Measurements from ENCODE around the gene AUTS2. TPM values are rescaled to one million over a fixed set of nuclear protein-coding genes. Genes with fewer than 3 reads are reported as not detected.

The AUTS2 gene
- total RNA-seq, 1 experiment from 2014 or later = 2.5 TPM

DNA sequence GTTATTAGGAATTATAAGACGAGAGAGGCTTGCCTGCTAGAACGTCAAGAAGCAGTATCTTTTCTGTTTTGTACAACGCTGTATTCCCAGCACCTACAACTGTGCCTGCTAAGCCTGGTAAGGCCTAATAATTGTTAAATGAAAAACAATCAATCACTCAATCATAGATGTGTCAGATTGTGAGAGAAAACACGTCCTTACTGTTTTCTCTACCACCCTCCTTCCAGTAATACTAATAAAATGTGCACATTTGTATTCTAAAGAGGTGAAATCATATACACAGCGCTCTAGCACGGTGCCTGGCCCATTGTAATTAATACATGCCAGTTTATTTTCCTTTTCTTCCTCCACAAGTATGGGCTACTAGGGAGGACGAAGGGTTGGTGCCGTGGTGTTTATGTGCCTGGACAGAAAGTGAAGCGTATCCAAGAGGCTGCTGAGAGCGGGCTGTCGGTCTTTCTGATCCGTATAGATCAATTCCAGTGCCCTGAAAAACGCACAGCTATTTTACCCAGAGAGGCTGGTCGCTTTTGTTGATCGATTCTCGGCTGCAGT lies 1.5 kb upstream of the AUTS2 start:
- intact Hi-C loops (cut with micrococcal nuclease; ENCODE audit: unreplicated experiment) (no loop called here), in situ Hi-C loops (cut with HindIII; ENCODE audit: low pct_unique_long_range_greater_than_20kb, low sequenced_read_pairs) (no loop called here)
- Histone ChIP-seq H3K27ac (ENCODE audit: low read length) (no peak overlapping the region), H3K9me3 (ENCODE audit: control insufficient read depth, insufficient read depth, low read depth, low read length) (no peaks in the 10 kb centered on the region), H3K36me3 (ENCODE audit: control insufficient read depth, insufficient read depth, low read length) (no peaks in the 10 kb centered on the region), H3K27me3 (ENCODE audit: control insufficient read depth, insufficient read depth, low read length) (peaks cover 15% of the 10 kb centered on the region), H3K4me1 (ENCODE audit: control insufficient read depth, insufficient read depth, low read length) (peaks cover 5% of the 10 kb centered on the region; the same call in 1 of the 2 replicates), H3K4me3 (ENCODE audit: low read depth in 2 of 2, low read length in 2 of 2) (peak overlapping the region; percentile 57 to 63)
- ChIA-PET CTCF (no interaction called here), POLR2A (no interaction called here)
- TF ChIP-seq, protein P1, sequence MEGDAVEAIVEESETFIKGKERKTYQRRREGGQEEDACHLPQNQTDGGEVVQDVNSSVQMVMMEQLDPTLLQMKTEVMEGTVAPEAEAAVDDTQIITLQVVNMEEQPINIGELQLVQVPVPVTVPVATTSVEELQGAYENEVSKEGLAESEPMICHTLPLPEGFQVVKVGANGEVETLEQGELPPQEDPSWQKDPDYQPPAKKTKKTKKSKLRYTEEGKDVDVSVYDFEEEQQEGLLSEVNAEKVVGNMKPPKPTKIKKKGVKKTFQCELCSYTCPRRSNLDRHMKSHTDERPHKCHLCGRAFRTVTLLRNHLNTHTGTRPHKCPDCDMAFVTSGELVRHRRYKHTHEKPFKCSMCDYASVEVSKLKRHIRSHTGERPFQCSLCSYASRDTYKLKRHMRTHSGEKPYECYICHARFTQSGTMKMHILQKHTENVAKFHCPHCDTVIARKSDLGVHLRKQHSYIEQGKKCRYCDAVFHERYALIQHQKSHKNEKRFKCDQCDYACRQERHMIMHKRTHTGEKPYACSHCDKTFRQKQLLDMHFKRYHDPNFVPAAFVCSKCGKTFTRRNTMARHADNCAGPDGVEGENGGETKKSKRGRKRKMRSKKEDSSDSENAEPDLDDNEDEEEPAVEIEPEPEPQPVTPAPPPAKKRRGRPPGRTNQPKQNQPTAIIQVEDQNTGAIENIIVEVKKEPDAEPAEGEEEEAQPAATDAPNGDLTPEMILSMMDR (IDR thresholded peaks at IDR 0.05) = no peak
- TF ChIP-seq TCF7L2 (IDR thresholded peaks at IDR 0.05; ENCODE audit: low read depth, low read length) (no peak), POLR2AphosphoS5 (IDR thresholded peaks at IDR 0.05; ENCODE audit: low read depth, low read length) (no peak), SIN3A (IDR thresholded peaks at IDR 0.05; ENCODE audit: borderline replicate concordance, insufficient read depth, low read depth, low read length) (no peak)
- TF ChIP-seq, protein P2, sequence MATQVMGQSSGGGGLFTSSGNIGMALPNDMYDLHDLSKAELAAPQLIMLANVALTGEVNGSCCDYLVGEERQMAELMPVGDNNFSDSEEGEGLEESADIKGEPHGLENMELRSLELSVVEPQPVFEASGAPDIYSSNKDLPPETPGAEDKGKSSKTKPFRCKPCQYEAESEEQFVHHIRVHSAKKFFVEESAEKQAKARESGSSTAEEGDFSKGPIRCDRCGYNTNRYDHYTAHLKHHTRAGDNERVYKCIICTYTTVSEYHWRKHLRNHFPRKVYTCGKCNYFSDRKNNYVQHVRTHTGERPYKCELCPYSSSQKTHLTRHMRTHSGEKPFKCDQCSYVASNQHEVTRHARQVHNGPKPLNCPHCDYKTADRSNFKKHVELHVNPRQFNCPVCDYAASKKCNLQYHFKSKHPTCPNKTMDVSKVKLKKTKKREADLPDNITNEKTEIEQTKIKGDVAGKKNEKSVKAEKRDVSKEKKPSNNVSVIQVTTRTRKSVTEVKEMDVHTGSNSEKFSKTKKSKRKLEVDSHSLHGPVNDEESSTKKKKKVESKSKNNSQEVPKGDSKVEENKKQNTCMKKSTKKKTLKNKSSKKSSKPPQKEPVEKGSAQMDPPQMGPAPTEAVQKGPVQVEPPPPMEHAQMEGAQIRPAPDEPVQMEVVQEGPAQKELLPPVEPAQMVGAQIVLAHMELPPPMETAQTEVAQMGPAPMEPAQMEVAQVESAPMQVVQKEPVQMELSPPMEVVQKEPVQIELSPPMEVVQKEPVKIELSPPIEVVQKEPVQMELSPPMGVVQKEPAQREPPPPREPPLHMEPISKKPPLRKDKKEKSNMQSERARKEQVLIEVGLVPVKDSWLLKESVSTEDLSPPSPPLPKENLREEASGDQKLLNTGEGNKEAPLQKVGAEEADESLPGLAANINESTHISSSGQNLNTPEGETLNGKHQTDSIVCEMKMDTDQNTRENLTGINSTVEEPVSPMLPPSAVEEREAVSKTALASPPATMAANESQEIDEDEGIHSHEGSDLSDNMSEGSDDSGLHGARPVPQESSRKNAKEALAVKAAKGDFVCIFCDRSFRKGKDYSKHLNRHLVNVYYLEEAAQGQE (IDR thresholded peaks at IDR 0.05; ENCODE audit: insufficient read depth in 1 of 2, low read depth in 2 of 2, low read length in 1 of 2) = no peak
- no TSS peak for BruUV-seq (replicated peaks)
- ATAC-seq (no peak), DNase-seq (ENCODE audit: low read depth, low spot score) (no peak)

DNA sequence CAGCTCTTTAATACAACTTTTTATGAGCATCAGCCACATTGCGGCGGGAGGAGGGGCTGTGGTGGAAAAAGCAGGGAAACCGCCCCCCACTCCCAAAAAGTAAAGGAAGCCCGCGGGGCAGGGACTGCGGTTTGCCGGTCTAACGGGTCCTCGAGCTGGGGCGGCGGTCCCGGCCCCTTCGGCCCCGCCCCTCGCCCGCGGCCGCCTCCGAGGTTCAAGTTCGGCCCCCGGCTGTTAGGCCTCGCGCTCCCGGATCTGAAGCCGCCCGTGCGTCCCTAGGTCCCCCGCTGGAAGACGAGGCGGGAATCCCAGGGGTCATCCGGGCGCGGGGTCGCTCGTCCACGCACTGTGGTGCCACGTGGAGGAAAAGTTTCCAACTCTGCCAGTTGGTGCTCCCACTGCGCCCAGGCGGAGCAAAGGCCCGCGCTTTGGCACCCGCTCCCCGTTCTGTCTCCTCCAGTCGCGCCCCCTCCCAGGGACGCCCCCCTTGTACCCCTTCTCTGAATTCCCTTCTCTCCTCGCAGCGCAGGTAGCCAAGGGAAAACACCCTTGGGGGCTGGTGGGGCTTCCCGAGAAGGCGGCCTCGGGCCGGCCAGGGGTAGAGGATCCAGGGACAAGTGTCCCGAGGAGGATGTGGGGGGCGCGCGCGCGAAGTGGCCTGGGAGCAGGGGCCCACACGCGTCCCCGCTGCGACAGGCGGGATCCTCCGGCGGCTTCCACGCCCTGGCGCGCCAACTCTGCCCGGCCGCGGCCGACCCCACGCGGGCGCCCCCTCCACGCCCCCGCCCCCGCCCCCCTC lies 798 bp upstream of the AUTS2 start:
- DNase-seq (ENCODE audit: low read depth, low spot score) = no peak
- TF ChIP-seq, protein P1 (IDR thresholded peaks at IDR 0.05) = no peak
- TF ChIP-seq SIN3A (IDR thresholded peaks at IDR 0.05; ENCODE audit: borderline replicate concordance, insufficient read depth, low read depth, low read length) = no peak
- TF ChIP-seq POLR2AphosphoS5 (IDR thresholded peaks at IDR 0.05; ENCODE audit: low read depth, low read length) = no peak
- TF ChIP-seq TCF7L2 (IDR thresholded peaks at IDR 0.05; ENCODE audit: low read depth, low read length) = no peak
- TF ChIP-seq, protein P2 (IDR thresholded peaks at IDR 0.05; ENCODE audit: insufficient read depth in 1 of 2, low read depth in 2 of 2, low read length in 1 of 2) = no peak
- H3K27ac ChIP-seq (ENCODE audit: low read length) = no peak overlapping the region

More for the DNA sequence above, 798 bp upstream of the AUTS2 start:
- ATAC-seq = peak; percentile 57
- in situ Hi-C loops (cut with HindIII; ENCODE audit: low pct_unique_long_range_greater_than_20kb, low sequenced_read_pairs) (no loop called here), intact Hi-C loops (cut with micrococcal nuclease; ENCODE audit: unreplicated experiment) (no loop called here)
- Histone ChIP-seq H3K4me1 (ENCODE audit: control insufficient read depth, insufficient read depth, low read length) (peaks cover 5% of the 10 kb centered on the region; the same call in 1 of the 2 replicates), H3K9me3 (ENCODE audit: control insufficient read depth, insufficient read depth, low read depth, low read length) (no peaks in the 10 kb centered on the region), H3K27me3 (ENCODE audit: control insufficient read depth, insufficient read depth, low read length) (peaks cover 15% of the 10 kb centered on the region), H3K36me3 (ENCODE audit: control insufficient read depth, insufficient read depth, low read length) (no peaks in the 10 kb centered on the region), H3K4me3 (ENCODE audit: low read depth in 2 of 2, low read length in 2 of 2) (peak overlapping the region; percentile 57 to 63)
- POLR2A ChIA-PET = interaction anchor here (0.6 kb wide), 1 partner anchor 91 kb away, joined by 6 read pairs; no protein-coding TSS in a partner anchor
- BruUV-seq (replicated peaks) = no TSS peak
- CTCF ChIA-PET = no interaction called here

Measured in Panc1 (cell line).